GM18508 (cell line): ENCODE measurements around the gene SDSL.

Experiments used
- ATAC-seq: cut with Tn5 transposase; IDR thresholded peaks from one replicate; pipeline ENCODE4 v1.9.1; 2021; ENCODE audit warnings: moderate number of reproducible peaks; ENCODE audit not compliant: insufficient read depth, unreplicated experiment

The SDSL gene

GRCh38 chr12:113465808-113466453, 43.8 kb downstream of the SDSL start:
- ATAC-seq = no peak

- ATAC-seq = no peak
These were observed 44.4 kb downstream of the SDSL start for GRCh38 chr12:113466454-113467141.

- no peak for ATAC-seq
These were observed 44.9 kb downstream of the SDSL start for GRCh38 chr12:113467142-113467501.

- no peak for ATAC-seq
These were observed 45.6 kb downstream of the SDSL start for GRCh38 chr12:113467502-113468364.

- no peak for ATAC-seq
These were observed 46.4 kb downstream of the SDSL start for GRCh38 chr12:113468365-113469223.

- no peak for ATAC-seq
These were observed 47.2 kb downstream of the SDSL start for GRCh38 chr12:113469224-113469948.

- ATAC-seq = no peak
These were observed 48.0 kb downstream of the SDSL start for GRCh38 chr12:113469949-113470743.

GRCh38 chr12:113470871-113471618, 48.9 kb downstream of the SDSL start:
- no peak for ATAC-seq

- ATAC-seq = no peak
These were observed 49.5 kb downstream of the SDSL start, which contains the start of gene LHX5 for GRCh38 chr12:113471619-113472171. Gene LHX5, minus strand, starts transcription at chr12:113471871. Its CDS starts 373 bp downstream, at chr12:113471498.

GRCh38 chr12:113472191-113473121, 50.3 kb downstream of the SDSL start:
- no peak for ATAC-seq

GRCh38 chr12:113473400-113473799, 51.2 kb downstream of the SDSL start:
- ATAC-seq = no peak

- no peak for ATAC-seq
These were observed 51.8 kb downstream of the SDSL start for GRCh38 chr12:113473942-113474341.

GRCh38 chr12:113474635-113475436, 52.7 kb downstream of the SDSL start:
- ATAC-seq = no peak

- ATAC-seq = no peak
These were observed 53.4 kb downstream of the SDSL start for GRCh38 chr12:113475451-113476175.
